Astrocyte (in vitro differentiated cells and primary cell): ENCODE results near the gene PHF12. TPM values are rescaled to one million over a fixed set of nuclear protein-coding genes. Genes with fewer than 3 reads are reported as not detected.

Experiments used
- DNase-seq: peaks from one replicate; pipeline ENCODE4 v3.0.0-alpha.2; 2010; ENCODE audit warnings: low read depth
- FAIRE-seq: peaks from 2 replicates; lab custom pipeline; 2011; peaks lifted over from hg19 to GRCh38; lab: Jason Lieb, UNC
- H2AFZ ChIP-seq: 2 replicates; pipeline ENCODE4 v1.6.0; 2012; ENCODE audit warnings: low read depth, low read length, inconsistent platforms
- H3K27ac ChIP-seq: 2 replicates; pipeline ENCODE4 v1.5.1; 2011; ENCODE audit warnings: low read depth, low read length, inconsistent platforms
- H3K27me3 ChIP-seq: 2 replicates; pipeline ENCODE4 v1.6.0; 2011; ENCODE audit warnings: low read length, inconsistent platforms; ENCODE audit not compliant: insufficient read depth
- H3K36me3 ChIP-seq: 2 replicates; pipeline ENCODE4 v1.5.1; 2011; ENCODE audit warnings: low read length, inconsistent platforms; ENCODE audit not compliant: insufficient read depth
- H3K4me1 ChIP-seq: 2 replicates; pipeline ENCODE4 v1.5.1; 2011; ENCODE audit warnings: low read length, inconsistent platforms; ENCODE audit not compliant: insufficient read depth
- H3K4me2 ChIP-seq: 2 replicates; pipeline ENCODE4 v1.6.0; 2012; ENCODE audit warnings: low read length, inconsistent platforms
- H3K4me3 ChIP-seq: 2 replicates; pipeline ENCODE4 v1.5.1; 2011; ENCODE audit warnings: low read depth, mild to moderate bottlenecking, low read length, inconsistent platforms; ENCODE audit not compliant: insufficient read depth
- H3K79me2 ChIP-seq: 2 replicates; pipeline ENCODE4 v1.6.0; 2012; ENCODE audit warnings: mild to moderate bottlenecking, low read length, inconsistent platforms; ENCODE audit not compliant: insufficient read depth
- H3K9ac ChIP-seq: 2 replicates; pipeline ENCODE4 v1.6.0; 2012; ENCODE audit warnings: mild to moderate bottlenecking, low read length, inconsistent platforms
- H3K9me3 ChIP-seq: 2 replicates; pipeline ENCODE4 v1.5.1; 2012; ENCODE audit warnings: low read depth, mild to moderate bottlenecking, low read length, inconsistent platforms; ENCODE audit not compliant: insufficient read depth
- H4K20me1 ChIP-seq: 2 replicates; pipeline ENCODE4 v1.6.0; 2012; ENCODE audit warnings: low read length, inconsistent platforms; ENCODE audit not compliant: insufficient read depth
- H3K27ac Mint-ChIP-seq: one replicate; pipeline ENCODE4 v1.8.0; 2021; ENCODE audit warnings: mild to moderate bottlenecking, mixed read lengths; ENCODE audit not compliant: unreplicated experiment
- H3K27me3 Mint-ChIP-seq: one replicate; pipeline ENCODE4 v1.8.0; 2021; ENCODE audit warnings: low read depth, mixed read lengths; ENCODE audit not compliant: unreplicated experiment
- H3K36me3 Mint-ChIP-seq: one replicate; pipeline ENCODE4 v1.8.0; 2021; ENCODE audit warnings: low read depth, mixed read lengths; ENCODE audit not compliant: unreplicated experiment
- H3K4me1 Mint-ChIP-seq: one replicate; pipeline ENCODE4 v1.8.0; 2021; ENCODE audit warnings: low read depth, mixed read lengths; ENCODE audit not compliant: unreplicated experiment
- H3K4me3 Mint-ChIP-seq: one replicate; pipeline ENCODE4 v1.8.0; 2021; ENCODE audit warnings: mild to moderate bottlenecking, moderate library complexity, mixed read lengths; ENCODE audit not compliant: unreplicated experiment
- H3K9me3 Mint-ChIP-seq: one replicate; pipeline ENCODE4 v1.8.0; 2021; ENCODE audit warnings: mild to moderate bottlenecking, mixed read lengths; ENCODE audit not compliant: unreplicated experiment
- EZH2 ChIP-seq: IDR thresholded peaks from 2 replicates; pipeline ENCODE4 v1.6.1; 2012; ENCODE audit warnings: mild to moderate bottlenecking, low read length, inconsistent platforms; ENCODE audit not compliant: insufficient read depth
- total RNA-seq: library from RNA; stranded (reverse); gene quantifications from 2 replicates; pipeline ENCODE4 v1.2.1, GENCODE V29; 2021
- TF ChIP-seq, protein P1 (sequence below): IDR thresholded peaks from 2 replicates; pipeline ENCODE4 v1.5.1; 2011; ENCODE audit warnings: low read depth, mild to moderate bottlenecking, inconsistent platforms, low read length, moderate library complexity; ENCODE audit not compliant: insufficient read depth

Gene PHF12
- total RNA-seq, 1 donor from 2014 or later = 41.6 TPM

DNA sequence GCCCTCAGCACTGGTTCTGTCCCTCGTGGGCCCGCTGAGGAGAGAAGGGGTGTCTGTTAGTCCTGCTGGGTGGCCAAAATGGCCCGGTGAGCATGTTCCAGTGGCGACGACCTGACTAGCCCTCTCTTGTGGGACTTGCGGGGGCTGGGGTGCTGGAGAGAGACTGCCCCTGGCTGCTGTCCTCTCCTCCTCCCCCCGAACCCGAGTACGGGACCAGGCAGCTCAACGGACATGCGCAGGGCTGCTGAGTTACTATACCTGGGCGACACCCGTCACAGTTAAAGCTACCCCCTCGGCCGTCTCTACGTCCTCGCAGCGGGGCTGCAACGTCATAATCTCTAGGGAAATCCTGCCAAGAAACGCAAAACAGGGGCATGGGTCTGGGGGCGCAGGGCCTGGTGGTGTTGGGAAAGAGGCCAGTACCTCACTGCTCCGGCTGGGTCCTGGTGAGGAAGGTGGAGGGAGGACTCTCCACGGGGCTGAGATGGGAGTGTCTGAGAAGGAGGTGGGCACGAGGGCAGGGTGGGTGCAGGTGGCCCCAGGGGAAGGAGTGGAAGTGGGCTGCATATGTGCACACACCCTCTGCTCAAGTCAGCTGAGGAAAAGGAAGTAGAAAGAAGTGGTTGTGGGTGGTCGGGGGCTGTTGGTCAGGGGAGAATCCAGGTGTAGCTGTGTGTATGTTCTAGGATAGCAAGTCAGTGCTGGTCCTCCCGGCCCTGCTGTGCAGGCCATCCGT is 67.2 kb downstream of the PHF12 start:
- no peak overlapping the region for H3K4me3 ChIP-seq
- Mint-ChIP-seq H3K27ac (peak overlapping the region; percentile 53), H3K4me1 (no peaks in the 10 kb centered on the region), H3K36me3 (peaks cover 20% of the 10 kb centered on the region), H3K9me3 (no peaks in the 10 kb centered on the region), H3K4me3 (no peak overlapping the region), H3K27me3 (no peaks in the 10 kb centered on the region)
- H3K9ac ChIP-seq = no peak overlapping the region
- H4K20me1 ChIP-seq = peaks cover 8% of the 10 kb centered on the region
- no peak for FAIRE-seq
- TF ChIP-seq, protein P1, sequence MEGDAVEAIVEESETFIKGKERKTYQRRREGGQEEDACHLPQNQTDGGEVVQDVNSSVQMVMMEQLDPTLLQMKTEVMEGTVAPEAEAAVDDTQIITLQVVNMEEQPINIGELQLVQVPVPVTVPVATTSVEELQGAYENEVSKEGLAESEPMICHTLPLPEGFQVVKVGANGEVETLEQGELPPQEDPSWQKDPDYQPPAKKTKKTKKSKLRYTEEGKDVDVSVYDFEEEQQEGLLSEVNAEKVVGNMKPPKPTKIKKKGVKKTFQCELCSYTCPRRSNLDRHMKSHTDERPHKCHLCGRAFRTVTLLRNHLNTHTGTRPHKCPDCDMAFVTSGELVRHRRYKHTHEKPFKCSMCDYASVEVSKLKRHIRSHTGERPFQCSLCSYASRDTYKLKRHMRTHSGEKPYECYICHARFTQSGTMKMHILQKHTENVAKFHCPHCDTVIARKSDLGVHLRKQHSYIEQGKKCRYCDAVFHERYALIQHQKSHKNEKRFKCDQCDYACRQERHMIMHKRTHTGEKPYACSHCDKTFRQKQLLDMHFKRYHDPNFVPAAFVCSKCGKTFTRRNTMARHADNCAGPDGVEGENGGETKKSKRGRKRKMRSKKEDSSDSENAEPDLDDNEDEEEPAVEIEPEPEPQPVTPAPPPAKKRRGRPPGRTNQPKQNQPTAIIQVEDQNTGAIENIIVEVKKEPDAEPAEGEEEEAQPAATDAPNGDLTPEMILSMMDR = no peak
- no peak for TF ChIP-seq EZH2
- H2AFZ ChIP-seq = no peak overlapping the region
- no peaks in the 10 kb centered on the region for H3K9me3 ChIP-seq
- no peaks in the 10 kb centered on the region for H3K27me3 ChIP-seq
- H3K4me1 ChIP-seq = no peaks in the 10 kb centered on the region
- no peak for DNase-seq
- H3K27ac ChIP-seq = no peak overlapping the region
- H3K79me2 ChIP-seq = peaks cover 2% of the 10 kb centered on the region
- H3K4me2 ChIP-seq = no peak overlapping the region
- no peaks in the 10 kb centered on the region for H3K36me3 ChIP-seq

DNA sequence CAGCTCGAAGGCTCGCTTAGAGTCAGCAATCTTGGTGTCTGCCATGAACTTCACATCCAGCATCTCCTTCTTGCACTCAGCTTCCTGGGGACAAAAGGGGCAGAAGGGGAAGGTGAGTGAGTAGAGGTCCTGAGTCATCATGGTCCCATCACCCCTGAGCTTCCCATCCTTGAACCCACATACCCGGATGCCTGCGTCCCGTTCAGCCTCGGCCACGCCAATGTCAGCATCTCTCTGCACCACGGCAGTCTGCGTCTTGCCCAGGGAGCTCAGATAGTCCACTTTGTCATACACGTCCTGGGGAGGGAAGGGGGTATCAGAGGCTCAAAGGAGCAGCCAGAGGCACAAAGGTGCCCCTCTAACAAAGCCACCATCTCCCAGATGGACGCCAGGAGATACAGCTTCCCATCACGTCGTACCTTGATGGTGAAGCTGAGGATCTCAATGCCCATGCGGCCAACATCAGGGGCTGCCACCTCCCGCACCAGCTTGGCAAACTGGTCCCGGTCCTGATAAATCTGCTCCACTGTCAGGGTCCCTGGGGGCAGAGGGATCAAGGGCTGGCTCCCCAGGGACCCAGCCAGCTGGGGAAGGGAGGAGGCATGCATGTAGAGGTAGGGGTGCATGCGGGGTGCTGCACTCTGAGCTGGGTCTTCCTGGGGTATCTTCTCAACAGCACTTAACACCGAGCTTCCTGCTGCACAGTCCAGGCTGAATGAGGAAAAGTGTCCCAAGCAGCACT is 69.0 kb downstream of the PHF12 start:
- H3K4me3 ChIP-seq = no peak overlapping the region
- no peak for TF ChIP-seq EZH2
- TF ChIP-seq, protein P1 = no peak
- no peak overlapping the region for H2AFZ ChIP-seq
- H4K20me1 ChIP-seq = peaks cover 6% of the 10 kb centered on the region
- no peaks in the 10 kb centered on the region for H3K79me2 ChIP-seq
- H3K9me3 ChIP-seq = no peaks in the 10 kb centered on the region
- DNase-seq (no peak), FAIRE-seq (no peak)
- H3K27me3 ChIP-seq = no peaks in the 10 kb centered on the region
- no peak overlapping the region for H3K9ac ChIP-seq
- no peaks in the 10 kb centered on the region for H3K4me1 ChIP-seq
- peaks cover 27% of the 10 kb centered on the region for H3K36me3 Mint-ChIP-seq
- H3K27ac ChIP-seq = no peak overlapping the region
- no peak overlapping the region for H3K4me2 ChIP-seq
- H3K27ac Mint-ChIP-seq = no peak overlapping the region
- H3K4me1 Mint-ChIP-seq = peaks cover 2% of the 10 kb centered on the region
- H3K36me3 ChIP-seq = no peaks in the 10 kb centered on the region
- no peak overlapping the region for H3K4me3 Mint-ChIP-seq
- no peaks in the 10 kb centered on the region for H3K27me3 Mint-ChIP-seq
- H3K9me3 Mint-ChIP-seq = no peaks in the 10 kb centered on the region
